ENCODE measurements around the gene RFX8. TPM values are rescaled to one million over a fixed set of nuclear protein-coding genes. Genes with fewer than 3 reads are reported as not detected.
A peak's percentile ranks its signal among the peaks of the same experiment; 100 is the strongest.

RFX8 gene
- polyA plus RNA-seq, 2 of the 4 experiments (the other 2 are of a cell fraction) = not detected

DNA sequence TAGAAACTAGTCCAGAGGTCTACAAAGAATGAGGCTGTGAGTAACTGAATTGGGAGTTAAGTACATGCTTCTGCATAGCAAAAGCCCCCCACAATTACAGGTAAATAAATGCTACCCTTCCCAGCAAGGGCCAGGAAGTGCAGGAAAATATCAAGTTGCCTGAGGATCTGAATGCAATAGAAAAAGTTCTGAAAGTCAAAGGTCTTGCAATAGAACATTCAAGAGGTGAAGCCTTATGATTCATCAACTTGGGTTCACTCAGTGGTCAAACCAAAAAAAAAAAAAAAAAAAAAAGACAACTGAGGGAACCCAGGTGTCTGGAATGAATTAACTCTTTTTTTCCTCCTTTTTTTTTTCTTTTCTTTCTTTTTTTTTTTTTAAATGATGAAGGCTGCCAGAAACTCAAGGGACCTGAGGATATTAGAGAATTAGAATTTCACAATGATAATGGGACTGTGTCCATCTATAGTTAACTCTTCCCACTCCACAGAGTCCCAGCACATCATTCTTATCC is 42.9 kb upstream of the RFX8 start:
- H3K9me3 ChIP-seq = peaks cover 14% of the 10 kb centered on the region
- ATAC-seq = peak; percentile 68 to 70
- peak overlapping the region; percentile 76 for H3K4me2 ChIP-seq
- FAIRE-seq = no peak
- DNase-seq (ENCODE audit: low read depth in 1 of 2, low spot score in 1 of 2) = peak; percentile 16 to 83
- ChIA-PET POLR2A (interaction anchor here (0.6 to 0.9 kb wide), 3 partner anchors 51 to 180 kb away, joined by 3 to 4 read pairs (median 3); partner anchors contain the start of gene MAP4K4), CTCF (interaction anchor here (0.9 to 2.4 kb wide), 11 partner anchors 9 to 314 kb away, joined by 3 to 9 read pairs (median 4); partner anchors contain the start of genes CREG2 and MAP4K4)
- peaks cover 38% of the 10 kb centered on the region for H3K4me1 ChIP-seq
- peak overlapping the region; percentile 89 to 93 for H3K27ac ChIP-seq
- 0 out of 3 replicates have a peak overlapping the region, but pooled peaks have one; percentile 8 for H3K4me3 ChIP-seq
- TF ChIP-seq MYC (IDR thresholded peaks at IDR 0.05; ENCODE audit: borderline replicate concordance, low read length) = no peak
- TF ChIP-seq NFE2L2 (conservative IDR thresholded peaks at IDR 0.05; ENCODE audit: low read length) = no peak
- no peak for TF ChIP-seq TP53 (CRISPR knock-in tag; IDR thresholded peaks at IDR 0.05)
- 0 out of 5 replicates have a peak, but pooled peaks of 1 of the 2 experiments have one; percentile 36 for TF ChIP-seq EP300 (IDR thresholded peaks at IDR 0.05)
- no peak for TF ChIP-seq RFX5 (IDR thresholded peaks at IDR 0.05)
- TF ChIP-seq SMC3 (IDR thresholded peaks at IDR 0.05) = no peak
- peak in 1 of 2 experiments; percentile 30; a peak in 1 of 5 replicates for TF ChIP-seq JUN (IDR thresholded peaks at IDR 0.05)
- TF ChIP-seq MAFK (IDR thresholded peaks at IDR 0.05; ENCODE audit: partially characterized antibody) = no peak
- no peak for TF ChIP-seq ELK1 (IDR thresholded peaks at IDR 0.05; ENCODE audit: low read depth, low read length)
- no peak for TF ChIP-seq SREBF2 (IDR thresholded peaks at IDR 0.05)
- no peak for TF ChIP-seq FOXS1 (CRISPR knock-in tag; IDR thresholded peaks at IDR 0.05)
- TF ChIP-seq POLR2A (IDR thresholded peaks at IDR 0.05; ENCODE audit: low read length) = no peak
- no peak for TF ChIP-seq EHF (CRISPR knock-in tag; IDR thresholded peaks at IDR 0.05)
- TF ChIP-seq HEYL (CRISPR knock-in tag; IDR thresholded peaks at IDR 0.05) = no peak
- no peak for TF ChIP-seq PHF8 (IDR thresholded peaks at IDR 0.05; ENCODE audit: borderline replicate concordance, low read depth)
- TF ChIP-seq, protein P1, sequence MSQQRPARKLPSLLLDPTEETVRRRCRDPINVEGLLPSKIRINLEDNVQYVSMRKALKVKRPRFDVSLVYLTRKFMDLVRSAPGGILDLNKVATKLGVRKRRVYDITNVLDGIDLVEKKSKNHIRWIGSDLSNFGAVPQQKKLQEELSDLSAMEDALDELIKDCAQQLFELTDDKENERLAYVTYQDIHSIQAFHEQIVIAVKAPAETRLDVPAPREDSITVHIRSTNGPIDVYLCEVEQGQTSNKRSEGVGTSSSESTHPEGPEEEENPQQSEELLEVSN (IDR thresholded peaks at IDR 0.05; ENCODE audit: borderline replicate concordance, low read depth) = no peak
- TF ChIP-seq, protein P2, sequence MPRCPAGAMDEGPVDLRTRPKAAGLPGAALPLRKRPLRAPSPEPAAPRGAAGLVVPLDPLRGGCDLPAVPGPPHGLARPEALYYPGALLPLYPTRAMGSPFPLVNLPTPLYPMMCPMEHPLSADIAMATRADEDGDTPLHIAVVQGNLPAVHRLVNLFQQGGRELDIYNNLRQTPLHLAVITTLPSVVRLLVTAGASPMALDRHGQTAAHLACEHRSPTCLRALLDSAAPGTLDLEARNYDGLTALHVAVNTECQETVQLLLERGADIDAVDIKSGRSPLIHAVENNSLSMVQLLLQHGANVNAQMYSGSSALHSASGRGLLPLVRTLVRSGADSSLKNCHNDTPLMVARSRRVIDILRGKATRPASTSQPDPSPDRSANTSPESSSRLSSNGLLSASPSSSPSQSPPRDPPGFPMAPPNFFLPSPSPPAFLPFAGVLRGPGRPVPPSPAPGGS (IDR thresholded peaks at IDR 0.05) = 0 out of 3 replicates have a peak, but pooled peaks have one; percentile 14
- TF ChIP-seq ZSCAN20 (CRISPR knock-in tag; IDR thresholded peaks at IDR 0.05) = no peak
- peak in 1 of 2 experiments; percentile 0; a peak in 1 of 5 replicates for TF ChIP-seq RAD21 (conservative IDR thresholded peaks at IDR 0.05 in 1 of 2, IDR thresholded peaks at IDR 0.05 in 1 of 2)
- TF ChIP-seq EHMT2 (IDR thresholded peaks at IDR 0.05; ENCODE audit: low read depth) = no peak
- no peak for TF ChIP-seq POLR2AphosphoS2 (conservative IDR thresholded peaks at IDR 0.05; ENCODE audit: low read length)
- TF ChIP-seq CBX8 (IDR thresholded peaks at IDR 0.05) = no peak
- TF ChIP-seq ZNF302 (CRISPR knock-in tag; IDR thresholded peaks at IDR 0.05) = no peak
- TF ChIP-seq CHD2 (IDR thresholded peaks at IDR 0.05; ENCODE audit: low read length, partially characterized antibody) = no peak
- TF ChIP-seq FOSL2 (IDR thresholded peaks at IDR 0.05) = peak; percentile 57
- TF ChIP-seq FOSL2 (CRISPR knock-in tag; IDR thresholded peaks at IDR 0.05) = no peak; the same call in none of the 2 replicates
- no peak for TF ChIP-seq HOXB5 (CRISPR knock-in tag; IDR thresholded peaks at IDR 0.05)
- TF ChIP-seq KDM1A (IDR thresholded peaks at IDR 0.05; ENCODE audit: low read depth) = no peak
- TF ChIP-seq HOXB13 (CRISPR knock-in tag; IDR thresholded peaks at IDR 0.05; ENCODE audit: low read depth) = no peak
- TF ChIP-seq, protein P3, sequence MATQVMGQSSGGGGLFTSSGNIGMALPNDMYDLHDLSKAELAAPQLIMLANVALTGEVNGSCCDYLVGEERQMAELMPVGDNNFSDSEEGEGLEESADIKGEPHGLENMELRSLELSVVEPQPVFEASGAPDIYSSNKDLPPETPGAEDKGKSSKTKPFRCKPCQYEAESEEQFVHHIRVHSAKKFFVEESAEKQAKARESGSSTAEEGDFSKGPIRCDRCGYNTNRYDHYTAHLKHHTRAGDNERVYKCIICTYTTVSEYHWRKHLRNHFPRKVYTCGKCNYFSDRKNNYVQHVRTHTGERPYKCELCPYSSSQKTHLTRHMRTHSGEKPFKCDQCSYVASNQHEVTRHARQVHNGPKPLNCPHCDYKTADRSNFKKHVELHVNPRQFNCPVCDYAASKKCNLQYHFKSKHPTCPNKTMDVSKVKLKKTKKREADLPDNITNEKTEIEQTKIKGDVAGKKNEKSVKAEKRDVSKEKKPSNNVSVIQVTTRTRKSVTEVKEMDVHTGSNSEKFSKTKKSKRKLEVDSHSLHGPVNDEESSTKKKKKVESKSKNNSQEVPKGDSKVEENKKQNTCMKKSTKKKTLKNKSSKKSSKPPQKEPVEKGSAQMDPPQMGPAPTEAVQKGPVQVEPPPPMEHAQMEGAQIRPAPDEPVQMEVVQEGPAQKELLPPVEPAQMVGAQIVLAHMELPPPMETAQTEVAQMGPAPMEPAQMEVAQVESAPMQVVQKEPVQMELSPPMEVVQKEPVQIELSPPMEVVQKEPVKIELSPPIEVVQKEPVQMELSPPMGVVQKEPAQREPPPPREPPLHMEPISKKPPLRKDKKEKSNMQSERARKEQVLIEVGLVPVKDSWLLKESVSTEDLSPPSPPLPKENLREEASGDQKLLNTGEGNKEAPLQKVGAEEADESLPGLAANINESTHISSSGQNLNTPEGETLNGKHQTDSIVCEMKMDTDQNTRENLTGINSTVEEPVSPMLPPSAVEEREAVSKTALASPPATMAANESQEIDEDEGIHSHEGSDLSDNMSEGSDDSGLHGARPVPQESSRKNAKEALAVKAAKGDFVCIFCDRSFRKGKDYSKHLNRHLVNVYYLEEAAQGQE (IDR thresholded peaks at IDR 0.05) = no peak
- TF ChIP-seq GATA3 (IDR thresholded peaks at IDR 0.05; ENCODE audit: borderline replicate concordance) = no peak; the same call in 1 of the 2 replicates
- no peak for TF ChIP-seq CTCF (IDR thresholded peaks at IDR 0.05)
- no peak for TF ChIP-seq RCOR1 (IDR thresholded peaks at IDR 0.05; ENCODE audit: low read depth, low read length)
- peak in 1 of 2 experiments; percentile 67; a peak in 1 of 4 replicates for TF ChIP-seq CEBPB (IDR thresholded peaks at IDR 0.05)
- TF ChIP-seq CBX2 (IDR thresholded peaks at IDR 0.05; ENCODE audit: borderline replicate concordance, low read depth) = no peak
